Esophagus muscularis mucosa (tissue), 3 donors: ENCODE measurements around the gene CNPY3.

Experiments
- EP300 ChIP-seq: sonication (generic); formaldehyde crosslinking; IDR thresholded peaks from one replicate; pipeline ENCODE4 v1.6.1; 2017; ENCODE audit warnings: antibody characterized with exemption
- TF ChIP-seq, protein P1 (sequence below), 3 experiments: fragments of 200-600 bp in 2 of 3; fragments of 450-650 bp in 1 of 3; sonication (generic) in 2 of 3; IDR thresholded peaks; one replicate each; pipeline ENCODE4 v1.5.1; 2017 to 2019; ENCODE audit warnings: antibody characterized with exemption in 3 of 3, mild to moderate bottlenecking in 2 of 3, moderate library complexity in 1 of 3

DNA sequence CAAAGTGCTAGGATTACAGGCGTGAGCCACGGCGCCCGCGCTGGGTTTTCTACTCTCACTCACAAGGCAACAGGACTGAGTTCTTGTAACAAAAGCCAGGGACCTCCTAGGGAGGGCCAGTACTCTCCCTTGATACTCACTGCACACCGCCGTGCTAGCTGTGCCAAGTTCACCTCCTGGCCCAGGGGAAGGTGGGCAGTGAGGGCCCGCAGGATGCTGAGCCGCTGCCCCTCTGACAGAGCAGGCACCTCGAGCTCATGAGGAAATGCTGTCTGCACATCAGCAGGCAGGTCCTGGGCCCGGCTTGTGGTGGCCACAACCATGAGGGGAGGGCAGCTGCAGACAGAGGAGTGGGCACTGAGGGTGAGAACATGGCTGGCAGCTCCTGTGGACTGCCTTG, 37.9 kb downstream of the CNPY3 start:
- TF ChIP-seq, protein P1, sequence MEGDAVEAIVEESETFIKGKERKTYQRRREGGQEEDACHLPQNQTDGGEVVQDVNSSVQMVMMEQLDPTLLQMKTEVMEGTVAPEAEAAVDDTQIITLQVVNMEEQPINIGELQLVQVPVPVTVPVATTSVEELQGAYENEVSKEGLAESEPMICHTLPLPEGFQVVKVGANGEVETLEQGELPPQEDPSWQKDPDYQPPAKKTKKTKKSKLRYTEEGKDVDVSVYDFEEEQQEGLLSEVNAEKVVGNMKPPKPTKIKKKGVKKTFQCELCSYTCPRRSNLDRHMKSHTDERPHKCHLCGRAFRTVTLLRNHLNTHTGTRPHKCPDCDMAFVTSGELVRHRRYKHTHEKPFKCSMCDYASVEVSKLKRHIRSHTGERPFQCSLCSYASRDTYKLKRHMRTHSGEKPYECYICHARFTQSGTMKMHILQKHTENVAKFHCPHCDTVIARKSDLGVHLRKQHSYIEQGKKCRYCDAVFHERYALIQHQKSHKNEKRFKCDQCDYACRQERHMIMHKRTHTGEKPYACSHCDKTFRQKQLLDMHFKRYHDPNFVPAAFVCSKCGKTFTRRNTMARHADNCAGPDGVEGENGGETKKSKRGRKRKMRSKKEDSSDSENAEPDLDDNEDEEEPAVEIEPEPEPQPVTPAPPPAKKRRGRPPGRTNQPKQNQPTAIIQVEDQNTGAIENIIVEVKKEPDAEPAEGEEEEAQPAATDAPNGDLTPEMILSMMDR (IDR thresholded peaks at IDR 0.05): no peak
- TF ChIP-seq EP300: no peak
